ENCODE measurements around the gene ILDR2.

DNA sequence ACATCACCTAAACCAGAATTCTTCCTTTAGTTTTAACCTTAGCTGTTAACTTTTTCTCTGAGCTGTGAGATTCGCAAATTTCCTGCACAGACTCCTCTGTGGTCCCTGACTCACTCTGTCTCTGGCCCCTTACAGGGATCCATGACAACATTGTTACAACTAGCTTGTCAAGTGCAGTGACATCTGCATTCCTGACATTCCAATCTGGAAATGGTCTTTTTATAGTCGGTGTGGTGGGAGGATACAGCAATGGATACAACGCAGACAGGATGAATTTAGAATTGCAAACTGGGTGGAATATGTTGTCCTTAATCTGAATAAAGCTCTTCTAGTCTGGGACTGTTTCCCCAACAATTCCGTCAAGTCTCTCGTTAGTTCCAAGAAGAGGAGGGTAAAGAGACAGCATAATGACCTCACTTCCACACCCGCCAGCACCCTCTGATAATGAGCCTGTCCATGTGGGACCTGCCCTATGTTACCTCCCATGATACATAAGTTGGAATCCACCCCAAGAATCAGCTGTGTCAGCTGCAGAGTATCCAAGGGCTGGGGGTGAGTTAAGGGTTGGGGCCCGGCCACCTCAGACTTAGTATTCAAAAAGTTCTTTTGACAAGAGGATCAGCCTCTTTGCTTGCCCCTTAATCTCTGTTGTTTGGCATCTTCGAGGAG is 49.4 kb downstream of the ILDR2 start:
- TF ChIP-seq, protein P1, sequence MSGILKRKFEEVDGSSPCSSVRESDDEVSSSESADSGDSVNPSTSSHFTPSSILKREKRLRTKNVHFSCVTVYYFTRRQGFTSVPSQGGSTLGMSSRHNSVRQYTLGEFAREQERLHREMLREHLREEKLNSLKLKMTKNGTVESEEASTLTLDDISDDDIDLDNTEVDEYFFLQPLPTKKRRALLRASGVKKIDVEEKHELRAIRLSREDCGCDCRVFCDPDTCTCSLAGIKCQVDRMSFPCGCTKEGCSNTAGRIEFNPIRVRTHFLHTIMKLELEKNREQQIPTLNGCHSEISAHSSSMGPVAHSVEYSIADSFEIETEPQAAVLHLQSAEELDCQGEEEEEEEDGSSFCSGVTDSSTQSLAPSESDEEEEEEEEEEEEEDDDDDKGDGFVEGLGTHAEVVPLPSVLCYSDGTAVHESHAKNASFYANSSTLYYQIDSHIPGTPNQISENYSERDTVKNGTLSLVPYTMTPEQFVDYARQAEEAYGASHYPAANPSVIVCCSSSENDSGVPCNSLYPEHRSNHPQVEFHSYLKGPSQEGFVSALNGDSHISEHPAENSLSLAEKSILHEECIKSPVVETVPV (CRISPR knock-in tag; IDR thresholded peaks at IDR 0.05), result no peak
- TF ChIP-seq RARB (CRISPR knock-in tag; IDR thresholded peaks at IDR 0.05) (no peak), PPARA (CRISPR knock-in tag; IDR thresholded peaks at IDR 0.05; ENCODE audit: borderline replicate concordance) (no peak), ZNF70 (CRISPR knock-in tag; IDR thresholded peaks at IDR 0.05) (no peak), ZFP30 (CRISPR knock-in tag; IDR thresholded peaks at IDR 0.05) (no peak), CSDC2 (CRISPR knock-in tag; IDR thresholded peaks at IDR 0.05) (no peak), OSR1 (CRISPR knock-in tag; IDR thresholded peaks at IDR 0.05) (no peak), ZC3H10 (CRISPR knock-in tag; IDR thresholded peaks at IDR 0.05) (no peak), ZNF8 (CRISPR knock-in tag; IDR thresholded peaks at IDR 0.05) (no peak), ESRRG (CRISPR knock-in tag; IDR thresholded peaks at IDR 0.05) (no peak)
- TF ChIP-seq, protein P2, sequence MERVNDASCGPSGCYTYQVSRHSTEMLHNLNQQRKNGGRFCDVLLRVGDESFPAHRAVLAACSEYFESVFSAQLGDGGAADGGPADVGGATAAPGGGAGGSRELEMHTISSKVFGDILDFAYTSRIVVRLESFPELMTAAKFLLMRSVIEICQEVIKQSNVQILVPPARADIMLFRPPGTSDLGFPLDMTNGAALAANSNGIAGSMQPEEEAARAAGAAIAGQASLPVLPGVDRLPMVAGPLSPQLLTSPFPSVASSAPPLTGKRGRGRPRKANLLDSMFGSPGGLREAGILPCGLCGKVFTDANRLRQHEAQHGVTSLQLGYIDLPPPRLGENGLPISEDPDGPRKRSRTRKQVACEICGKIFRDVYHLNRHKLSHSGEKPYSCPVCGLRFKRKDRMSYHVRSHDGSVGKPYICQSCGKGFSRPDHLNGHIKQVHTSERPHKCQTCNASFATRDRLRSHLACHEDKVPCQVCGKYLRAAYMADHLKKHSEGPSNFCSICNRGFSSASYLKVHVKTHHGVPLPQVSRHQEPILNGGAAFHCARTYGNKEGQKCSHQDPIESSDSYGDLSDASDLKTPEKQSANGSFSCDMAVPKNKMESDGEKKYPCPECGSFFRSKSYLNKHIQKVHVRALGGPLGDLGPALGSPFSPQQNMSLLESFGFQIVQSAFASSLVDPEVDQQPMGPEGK (CRISPR knock-in tag; IDR thresholded peaks at IDR 0.05; ENCODE audit: borderline replicate concordance), result no peak
- TF ChIP-seq, protein P3, sequence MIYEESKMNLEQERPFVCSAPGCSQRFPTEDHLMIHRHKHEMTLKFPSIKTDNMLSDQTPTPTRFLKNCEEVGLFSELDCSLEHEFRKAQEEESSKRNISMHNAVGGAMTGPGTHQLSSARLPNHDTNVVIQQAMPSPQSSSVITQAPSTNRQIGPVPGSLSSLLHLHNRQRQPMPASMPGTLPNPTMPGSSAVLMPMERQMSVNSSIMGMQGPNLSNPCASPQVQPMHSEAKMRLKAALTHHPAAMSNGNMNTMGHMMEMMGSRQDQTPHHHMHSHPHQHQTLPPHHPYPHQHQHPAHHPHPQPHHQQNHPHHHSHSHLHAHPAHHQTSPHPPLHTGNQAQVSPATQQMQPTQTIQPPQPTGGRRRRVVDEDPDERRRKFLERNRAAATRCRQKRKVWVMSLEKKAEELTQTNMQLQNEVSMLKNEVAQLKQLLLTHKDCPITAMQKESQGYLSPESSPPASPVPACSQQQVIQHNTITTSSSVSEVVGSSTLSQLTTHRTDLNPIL (CRISPR knock-in tag; IDR thresholded peaks at IDR 0.05; ENCODE audit: low read depth), result no peak
- TF ChIP-seq, protein P4, sequence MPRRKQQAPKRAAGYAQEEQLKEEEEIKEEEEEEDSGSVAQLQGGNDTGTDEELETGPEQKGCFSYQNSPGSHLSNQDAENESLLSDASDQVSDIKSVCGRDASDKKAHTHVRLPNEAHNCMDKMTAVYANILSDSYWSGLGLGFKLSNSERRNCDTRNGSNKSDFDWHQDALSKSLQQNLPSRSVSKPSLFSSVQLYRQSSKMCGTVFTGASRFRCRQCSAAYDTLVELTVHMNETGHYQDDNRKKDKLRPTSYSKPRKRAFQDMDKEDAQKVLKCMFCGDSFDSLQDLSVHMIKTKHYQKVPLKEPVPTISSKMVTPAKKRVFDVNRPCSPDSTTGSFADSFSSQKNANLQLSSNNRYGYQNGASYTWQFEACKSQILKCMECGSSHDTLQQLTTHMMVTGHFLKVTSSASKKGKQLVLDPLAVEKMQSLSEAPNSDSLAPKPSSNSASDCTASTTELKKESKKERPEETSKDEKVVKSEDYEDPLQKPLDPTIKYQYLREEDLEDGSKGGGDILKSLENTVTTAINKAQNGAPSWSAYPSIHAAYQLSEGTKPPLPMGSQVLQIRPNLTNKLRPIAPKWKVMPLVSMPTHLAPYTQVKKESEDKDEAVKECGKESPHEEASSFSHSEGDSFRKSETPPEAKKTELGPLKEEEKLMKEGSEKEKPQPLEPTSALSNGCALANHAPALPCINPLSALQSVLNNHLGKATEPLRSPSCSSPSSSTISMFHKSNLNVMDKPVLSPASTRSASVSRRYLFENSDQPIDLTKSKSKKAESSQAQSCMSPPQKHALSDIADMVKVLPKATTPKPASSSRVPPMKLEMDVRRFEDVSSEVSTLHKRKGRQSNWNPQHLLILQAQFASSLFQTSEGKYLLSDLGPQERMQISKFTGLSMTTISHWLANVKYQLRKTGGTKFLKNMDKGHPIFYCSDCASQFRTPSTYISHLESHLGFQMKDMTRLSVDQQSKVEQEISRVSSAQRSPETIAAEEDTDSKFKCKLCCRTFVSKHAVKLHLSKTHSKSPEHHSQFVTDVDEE (CRISPR knock-in tag; IDR thresholded peaks at IDR 0.05), result no peak
- TF ChIP-seq, protein P5, sequence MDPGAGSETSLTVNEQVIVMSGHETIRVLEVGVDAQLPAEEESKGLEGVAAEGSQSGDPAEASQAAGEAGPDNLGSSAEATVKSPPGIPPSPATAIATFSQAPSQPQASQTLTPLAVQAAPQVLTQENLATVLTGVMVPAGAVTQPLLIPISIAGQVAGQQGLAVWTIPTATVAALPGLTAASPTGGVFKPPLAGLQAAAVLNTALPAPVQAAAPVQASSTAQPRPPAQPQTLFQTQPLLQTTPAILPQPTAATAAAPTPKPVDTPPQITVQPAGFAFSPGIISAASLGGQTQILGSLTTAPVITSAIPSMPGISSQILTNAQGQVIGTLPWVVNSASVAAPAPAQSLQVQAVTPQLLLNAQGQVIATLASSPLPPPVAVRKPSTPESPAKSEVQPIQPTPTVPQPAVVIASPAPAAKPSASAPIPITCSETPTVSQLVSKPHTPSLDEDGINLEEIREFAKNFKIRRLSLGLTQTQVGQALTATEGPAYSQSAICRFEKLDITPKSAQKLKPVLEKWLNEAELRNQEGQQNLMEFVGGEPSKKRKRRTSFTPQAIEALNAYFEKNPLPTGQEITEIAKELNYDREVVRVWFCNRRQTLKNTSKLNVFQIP (CRISPR knock-in tag; IDR thresholded peaks at IDR 0.05; ENCODE audit: borderline replicate concordance, low read depth), result no peak
